GM18907 (cell line): ENCODE measurements around the gene KCNG2.

ENCODE experiments used
- ATAC-seq: cut with Tn5 transposase; IDR thresholded peaks from one replicate; pipeline ENCODE4 v1.9.1; 2021; ENCODE audit warnings: mild to moderate bottlenecking, moderate library complexity; ENCODE audit not compliant: unreplicated experiment

The KCNG2 gene

DNA sequence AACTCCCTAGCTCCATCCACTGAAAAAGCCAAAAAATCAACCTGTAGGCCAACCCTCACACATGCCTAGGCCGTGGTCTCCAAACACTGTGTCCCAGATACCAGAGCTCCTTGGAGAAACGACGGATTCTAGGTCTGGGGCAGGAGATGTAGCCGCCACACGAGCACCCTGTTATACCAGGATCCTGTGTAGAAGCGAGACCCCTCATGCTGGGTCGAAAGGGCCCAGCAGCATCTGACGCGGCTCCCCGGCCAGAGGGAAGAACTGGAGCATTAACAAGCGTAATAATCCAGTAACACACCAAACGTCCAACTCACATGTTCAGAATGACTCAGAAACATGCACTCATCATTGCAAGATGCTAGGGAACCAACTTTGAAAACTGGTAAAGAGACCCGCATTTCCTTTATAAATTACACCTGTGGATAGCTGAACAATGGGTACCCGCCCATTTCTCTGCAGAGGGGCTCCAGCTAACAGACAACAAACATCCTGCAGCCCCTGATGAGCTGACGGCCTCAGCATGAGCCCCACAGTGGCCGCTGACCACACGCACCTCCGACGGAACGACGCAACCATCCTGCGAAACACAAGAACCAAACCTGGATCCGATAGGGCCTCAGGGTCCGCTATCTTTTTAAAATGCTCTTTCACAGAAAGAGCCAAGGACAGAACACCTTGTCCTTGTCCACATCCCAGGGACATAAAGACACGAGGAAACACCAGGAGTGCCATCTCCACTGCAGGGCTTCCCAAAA is 139.5 kb downstream of the KCNG2 start:
- ATAC-seq: no peak

GRCh38 chr18:79938196-79938595 is 140.5 kb downstream of the KCNG2 start:
- ATAC-seq: no peak

DNA sequence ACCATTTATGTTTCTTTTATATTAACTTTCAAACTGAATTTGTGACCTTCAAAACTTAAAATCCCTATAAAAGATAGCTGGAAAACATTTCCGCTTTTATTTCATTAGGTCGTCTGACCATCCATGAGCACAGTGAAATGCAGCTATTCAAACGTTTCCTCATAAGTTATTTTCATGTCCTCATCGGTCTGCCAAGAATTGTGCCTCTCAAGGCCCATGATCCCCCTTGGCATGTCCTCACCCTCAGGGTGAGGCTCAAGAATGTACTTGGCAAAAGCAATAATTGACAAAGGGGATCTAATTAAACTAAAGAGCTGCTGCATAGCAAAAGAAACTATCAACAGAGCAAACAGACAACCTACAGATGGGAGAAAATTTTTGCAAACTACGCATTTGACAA is 141.4 kb downstream of the KCNG2 start:
- no peak for ATAC-seq

DNA sequence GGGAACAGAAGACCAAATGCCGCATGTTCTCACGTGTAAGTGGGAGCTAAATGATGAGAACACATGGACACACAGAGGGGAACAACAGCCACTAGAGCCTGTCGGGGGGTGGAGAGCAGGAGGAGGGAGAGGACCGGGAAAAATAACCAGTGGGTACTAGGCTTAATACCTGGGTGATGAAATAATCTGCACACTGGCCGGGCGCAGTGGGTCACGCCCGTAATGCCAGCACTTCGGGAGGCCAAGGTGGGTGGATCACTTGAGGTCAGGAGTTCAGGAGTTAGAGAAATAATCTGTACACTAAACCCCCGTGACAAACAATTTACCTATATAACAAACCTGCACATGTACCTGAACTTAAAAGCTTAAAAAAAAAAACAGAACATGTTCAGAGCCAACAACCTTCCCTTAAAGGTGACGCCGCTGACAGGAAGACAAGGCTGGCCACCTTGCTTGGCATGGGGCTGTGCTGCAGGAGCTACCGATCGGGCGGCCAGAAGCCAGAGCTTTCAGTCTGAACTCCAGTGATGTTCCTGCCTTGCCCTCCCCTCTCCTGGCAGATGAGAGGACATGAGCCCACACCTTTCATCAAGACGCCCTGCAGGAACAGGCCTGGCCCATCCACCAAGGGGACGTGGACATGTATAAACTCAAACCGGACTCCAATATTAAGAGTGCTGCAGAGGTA is 142.5 kb downstream of the KCNG2 start:
- ATAC-seq: no peak

GRCh38 chr18:79940814-79941472 is 143.2 kb downstream of the KCNG2 start:
- ATAC-seq: no peak

DNA sequence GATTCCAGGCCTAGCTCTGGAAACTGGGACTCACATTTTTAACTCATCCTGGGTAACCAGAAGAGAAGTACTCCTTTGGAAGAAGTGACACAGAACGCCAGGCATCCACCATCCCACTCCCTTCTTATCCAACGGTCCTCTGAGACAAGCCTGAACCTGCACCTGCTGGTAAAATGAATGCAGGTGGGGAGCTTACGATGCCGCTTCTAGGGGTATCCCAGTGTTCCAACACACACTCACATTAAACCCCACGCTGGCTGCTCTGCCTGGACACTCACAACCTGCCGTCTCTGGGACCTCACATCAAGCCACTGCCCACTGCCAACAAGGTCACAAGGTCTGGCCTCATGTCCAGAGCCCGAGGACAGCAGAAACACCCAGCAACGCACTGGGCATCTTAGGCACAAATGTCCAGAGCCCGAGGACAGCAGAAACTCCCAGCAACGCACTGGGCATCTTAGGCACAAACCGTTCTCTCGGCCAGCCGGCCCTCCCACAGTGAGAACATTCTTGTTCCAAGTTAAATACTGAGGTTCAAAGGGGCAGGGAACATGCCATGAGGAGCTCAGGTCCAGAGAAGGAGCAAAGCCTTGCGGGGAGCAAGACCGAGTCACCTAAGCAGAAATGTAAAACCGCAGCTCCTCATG is 143.9 kb downstream of the KCNG2 start:
- ATAC-seq: no peak

GRCh38 chr18:79942211-79942610 is 144.5 kb downstream of the KCNG2 start:
- no peak for ATAC-seq

GRCh38 chr18:79942786-79943607 is 145.3 kb downstream of the KCNG2 start:
- ATAC-seq: no peak

DNA sequence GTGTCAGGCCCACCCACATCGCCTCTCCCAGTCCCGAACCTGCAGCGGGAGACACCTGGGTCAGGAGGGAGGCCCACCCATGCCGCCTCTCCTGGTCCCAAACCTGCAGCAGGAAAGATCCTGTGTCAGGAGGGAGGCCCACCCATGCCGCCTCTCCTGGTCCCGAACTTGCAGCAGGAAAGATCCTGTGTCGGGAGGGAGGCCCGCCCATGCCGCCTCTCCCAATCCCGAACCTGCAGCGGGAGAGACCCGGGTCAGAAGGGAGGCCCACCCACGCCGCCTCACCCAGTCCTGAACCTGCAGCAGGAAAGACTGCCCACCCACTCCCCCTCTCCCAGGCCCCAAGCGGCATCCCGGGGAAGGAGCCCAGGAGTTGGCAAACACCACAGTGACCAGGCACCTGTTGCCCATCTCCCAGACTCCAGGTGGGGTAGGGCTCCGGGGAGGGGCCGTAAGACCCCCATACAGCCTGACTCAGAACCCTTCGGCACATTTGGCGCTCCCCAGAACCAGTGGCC is 145.9 kb downstream of the KCNG2 start:
- no peak for ATAC-seq

DNA sequence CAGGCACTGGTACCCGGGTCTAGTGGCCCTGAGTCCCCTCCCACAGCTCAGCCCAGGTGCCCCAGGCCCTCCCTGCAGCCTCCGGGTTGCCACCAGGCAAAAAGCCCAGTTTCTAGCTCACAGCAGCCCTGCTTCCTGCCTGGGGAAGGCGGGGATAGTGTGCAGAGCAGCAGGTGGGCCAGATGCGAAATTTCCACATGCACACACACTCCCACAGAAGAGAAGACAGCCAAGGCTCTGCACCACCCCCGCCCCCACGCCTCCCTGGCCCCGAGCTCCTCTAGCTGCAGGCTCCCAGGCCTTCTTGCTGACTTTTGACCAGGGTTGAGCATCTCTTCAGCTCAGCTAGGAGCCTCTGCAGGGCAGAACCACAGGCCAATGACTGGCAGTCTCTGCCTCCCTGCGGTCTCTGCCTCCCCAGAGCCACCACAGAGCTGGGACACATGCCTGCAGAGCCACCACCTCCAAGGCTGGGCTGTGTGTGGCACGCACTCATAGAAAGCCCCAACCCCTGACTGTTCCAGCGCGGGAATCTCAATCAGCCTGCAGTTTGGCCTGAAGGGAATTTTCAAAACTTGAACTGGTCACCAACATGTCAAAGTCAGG is 146.5 kb downstream of the KCNG2 start:
- no peak for ATAC-seq

DNA sequence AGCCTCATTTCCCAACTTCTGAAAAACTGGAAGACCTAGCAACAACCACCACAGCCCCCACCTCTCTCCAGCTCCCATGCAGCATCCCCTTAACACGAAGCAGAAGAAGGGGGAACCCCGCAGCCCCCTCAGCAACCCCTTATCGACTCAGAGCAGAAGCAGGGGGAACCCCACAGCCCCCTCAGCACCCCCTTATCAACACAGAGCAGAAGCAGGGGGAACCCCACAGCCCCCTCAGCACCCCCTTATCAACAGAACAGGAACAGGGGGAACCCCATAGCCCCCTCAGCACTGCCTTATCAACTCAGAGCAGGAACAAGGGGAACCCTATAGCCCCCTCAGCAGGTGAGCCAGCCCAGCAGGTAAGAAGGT is 147.0 kb downstream of the KCNG2 start:
- ATAC-seq: no peak

DNA sequence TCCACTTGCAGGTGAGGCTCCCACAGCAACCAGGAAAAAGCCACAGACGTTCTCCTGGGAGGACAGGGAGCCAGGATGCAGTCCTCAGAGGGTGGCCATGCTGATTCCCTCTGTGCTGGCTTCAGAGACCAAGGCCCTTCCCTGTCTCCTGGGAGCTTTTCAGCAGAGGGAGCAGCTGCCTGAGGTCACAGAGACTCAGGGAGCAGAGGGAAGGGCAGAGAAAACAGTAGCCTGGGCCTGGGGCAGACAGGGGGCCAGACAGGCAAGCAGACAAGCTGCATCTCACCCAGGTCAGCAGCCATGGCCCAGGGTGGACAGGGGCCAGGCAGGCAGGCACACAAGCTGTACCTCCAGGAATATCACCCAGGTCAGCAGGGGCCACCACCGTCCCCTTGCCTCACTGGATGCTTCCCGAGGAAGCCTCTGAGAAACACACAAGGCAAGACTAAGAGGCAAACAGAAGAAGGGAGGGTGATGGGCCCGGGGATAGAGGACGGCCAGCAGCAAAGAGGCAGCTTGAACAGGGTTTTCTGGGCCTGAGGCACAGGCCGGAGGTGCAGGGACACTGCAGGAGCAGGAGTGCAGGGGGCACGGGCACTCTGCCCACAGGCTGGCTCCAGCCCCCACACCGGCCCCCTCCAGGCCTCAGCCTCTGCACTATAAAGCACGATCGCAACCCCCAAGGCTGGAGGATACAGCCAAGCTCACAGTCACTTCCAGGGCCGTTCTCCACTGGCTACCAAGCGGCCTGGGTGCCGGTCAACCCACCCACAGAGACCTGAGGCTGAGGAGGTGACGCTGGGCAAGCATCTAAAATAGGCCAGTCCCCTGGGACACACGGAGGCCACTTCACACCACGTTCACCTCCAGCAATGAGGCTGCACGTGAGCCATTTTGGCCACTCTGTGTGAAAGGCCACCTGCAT is 147.6 kb downstream of the KCNG2 start:
- no peak for ATAC-seq

- no peak for ATAC-seq
Measured at GRCh38 chr18:79947054-79947755, 149.5 kb downstream of the KCNG2 start.

DNA sequence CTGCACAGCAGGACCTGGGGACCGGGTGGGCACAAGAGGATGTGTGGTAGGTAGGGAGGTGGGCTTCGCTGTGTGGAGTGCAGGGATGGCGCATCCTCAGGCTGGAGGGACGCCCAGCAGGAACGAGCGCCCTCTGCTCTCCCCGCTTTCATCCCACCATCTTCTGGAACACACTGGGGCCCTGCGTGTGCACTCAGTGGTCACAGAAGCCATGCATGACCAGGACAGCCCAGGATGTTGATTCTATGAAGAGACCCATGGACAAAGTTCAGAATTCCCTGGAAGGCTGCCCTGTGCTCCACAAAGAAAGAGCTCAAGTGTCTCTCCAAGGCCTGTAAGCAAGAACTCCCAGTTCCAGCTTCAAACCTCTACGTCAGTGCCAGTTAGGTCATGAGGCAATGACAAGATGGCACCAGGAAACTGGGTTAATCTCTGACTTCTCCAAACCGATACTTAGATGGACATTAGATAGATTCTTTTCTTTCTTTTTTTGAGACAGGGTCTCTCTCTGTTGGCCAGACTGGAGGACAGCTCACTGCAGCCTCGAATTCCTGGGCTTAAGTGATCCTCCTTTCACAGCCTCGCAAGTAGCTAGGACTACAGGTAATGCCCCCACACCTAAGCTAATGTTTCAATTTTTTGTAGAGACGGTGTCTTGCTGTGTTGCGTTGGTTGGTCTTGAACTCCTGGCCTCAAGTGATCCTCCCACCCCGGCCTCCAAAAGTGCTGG is 150.3 kb downstream of the KCNG2 start:
- ATAC-seq: no peak

DNA sequence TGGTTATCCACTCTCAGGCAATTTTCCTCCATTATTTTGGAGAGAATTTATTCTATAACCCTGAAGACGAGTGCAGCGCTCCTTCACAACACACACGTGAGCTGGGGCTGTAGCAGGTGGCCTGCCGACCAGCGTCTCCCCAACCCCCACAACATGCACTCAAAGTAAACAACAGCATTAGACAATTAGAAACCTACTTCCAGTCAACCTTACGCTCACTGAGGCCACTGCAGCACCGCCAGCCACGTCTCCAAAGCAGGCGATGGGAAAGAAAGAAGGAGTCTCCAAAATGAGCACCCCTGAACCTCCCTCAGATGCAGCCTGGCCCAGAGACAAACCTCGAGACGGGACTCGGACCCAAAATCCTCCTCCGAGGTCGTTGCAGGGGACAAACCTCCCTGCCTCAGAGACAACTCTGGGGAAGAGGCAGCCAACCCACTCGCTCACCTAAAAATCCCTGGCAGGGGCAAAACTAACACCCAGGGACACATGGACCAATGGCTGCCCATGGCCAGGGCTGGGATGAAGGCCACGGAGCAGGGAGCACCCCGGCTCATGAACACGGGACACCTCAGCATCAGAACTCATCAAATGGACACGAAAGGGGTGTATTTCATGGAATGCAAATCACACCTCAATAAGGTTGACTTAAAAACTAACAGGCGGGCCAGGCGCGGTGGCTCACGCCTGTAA is 151.1 kb downstream of the KCNG2 start:
- ATAC-seq: no peak
